GM20000 (cell line): Measurements from ENCODE around the gene SLC22A15.
"Not testable (repeated sequence)": the region's sequence is repeated elsewhere in the genome, so short reads cannot be mapped to it uniquely, and the experiment has no call there.

ENCODE experiments used
- DNase-seq: peaks from one replicate; pipeline ENCODE4 v3.0.0; 2012; ENCODE audit warnings: low spot score
- TF ChIP-seq, protein P1 (sequence below): IDR thresholded peaks from 2 replicates; pipeline ENCODE4 v1.5.1; 2012; ENCODE audit warnings: mild to moderate bottlenecking, control low read depth; ENCODE audit errors: extremely low read depth, missing control alignments

Gene SLC22A15

GRCh38 chr1:116036255-116036654, 59.9 kb downstream of the SLC22A15 start:
- TF ChIP-seq, protein P1, sequence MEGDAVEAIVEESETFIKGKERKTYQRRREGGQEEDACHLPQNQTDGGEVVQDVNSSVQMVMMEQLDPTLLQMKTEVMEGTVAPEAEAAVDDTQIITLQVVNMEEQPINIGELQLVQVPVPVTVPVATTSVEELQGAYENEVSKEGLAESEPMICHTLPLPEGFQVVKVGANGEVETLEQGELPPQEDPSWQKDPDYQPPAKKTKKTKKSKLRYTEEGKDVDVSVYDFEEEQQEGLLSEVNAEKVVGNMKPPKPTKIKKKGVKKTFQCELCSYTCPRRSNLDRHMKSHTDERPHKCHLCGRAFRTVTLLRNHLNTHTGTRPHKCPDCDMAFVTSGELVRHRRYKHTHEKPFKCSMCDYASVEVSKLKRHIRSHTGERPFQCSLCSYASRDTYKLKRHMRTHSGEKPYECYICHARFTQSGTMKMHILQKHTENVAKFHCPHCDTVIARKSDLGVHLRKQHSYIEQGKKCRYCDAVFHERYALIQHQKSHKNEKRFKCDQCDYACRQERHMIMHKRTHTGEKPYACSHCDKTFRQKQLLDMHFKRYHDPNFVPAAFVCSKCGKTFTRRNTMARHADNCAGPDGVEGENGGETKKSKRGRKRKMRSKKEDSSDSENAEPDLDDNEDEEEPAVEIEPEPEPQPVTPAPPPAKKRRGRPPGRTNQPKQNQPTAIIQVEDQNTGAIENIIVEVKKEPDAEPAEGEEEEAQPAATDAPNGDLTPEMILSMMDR, result no peak
- DNase-seq, result no peak

DNA sequence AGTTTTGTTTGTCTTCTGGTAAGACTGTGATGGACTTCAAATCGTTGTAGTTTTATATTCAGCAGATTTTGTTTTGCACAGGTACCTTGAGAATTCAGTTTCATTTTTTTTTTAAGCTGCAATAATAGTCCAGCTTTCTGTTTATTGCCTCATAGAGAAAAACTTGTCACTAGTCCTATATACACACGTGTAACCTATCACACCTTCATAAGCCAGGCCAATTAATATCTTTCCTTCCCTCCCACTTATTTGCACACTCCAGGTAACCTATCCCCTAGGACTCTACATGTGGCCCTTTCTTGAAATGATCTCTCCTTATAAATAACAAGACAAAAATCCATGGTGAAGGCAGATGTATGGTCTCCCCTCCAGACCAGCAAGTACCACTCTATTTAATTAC, 62.4 kb downstream of the SLC22A15 start:
- TF ChIP-seq, protein P1, result no peak
- DNase-seq, result no peak

- TF ChIP-seq, protein P1, result no peak
- no peak for DNase-seq
Observed at GRCh38 chr1:116044071-116044470, 67.8 kb downstream of the SLC22A15 start.

GRCh38 chr1:116046933-116047332, 70.6 kb downstream of the SLC22A15 start:
- DNase-seq, result not testable (repeated sequence)

DNA sequence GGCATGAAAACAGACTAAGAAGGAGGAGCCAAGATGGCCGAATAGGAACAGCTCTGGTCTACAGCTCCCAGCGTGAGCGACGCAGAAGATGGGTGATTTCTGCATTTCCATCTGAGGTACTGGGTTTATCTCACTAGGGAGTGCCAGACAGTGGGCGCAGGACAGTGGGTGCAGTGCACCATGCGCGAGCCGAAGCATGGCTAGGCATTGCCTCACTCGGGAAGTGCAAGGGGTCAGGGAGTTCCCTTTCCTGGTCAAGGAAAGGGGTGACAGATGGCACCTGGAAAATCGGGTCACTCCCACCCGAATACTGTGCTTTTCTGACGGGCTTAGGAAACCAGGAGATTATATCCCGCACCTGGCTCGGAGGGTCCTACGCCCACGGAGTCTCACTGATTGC, 75.6 kb downstream of the SLC22A15 start:
- DNase-seq, result not testable (repeated sequence)

DNA sequence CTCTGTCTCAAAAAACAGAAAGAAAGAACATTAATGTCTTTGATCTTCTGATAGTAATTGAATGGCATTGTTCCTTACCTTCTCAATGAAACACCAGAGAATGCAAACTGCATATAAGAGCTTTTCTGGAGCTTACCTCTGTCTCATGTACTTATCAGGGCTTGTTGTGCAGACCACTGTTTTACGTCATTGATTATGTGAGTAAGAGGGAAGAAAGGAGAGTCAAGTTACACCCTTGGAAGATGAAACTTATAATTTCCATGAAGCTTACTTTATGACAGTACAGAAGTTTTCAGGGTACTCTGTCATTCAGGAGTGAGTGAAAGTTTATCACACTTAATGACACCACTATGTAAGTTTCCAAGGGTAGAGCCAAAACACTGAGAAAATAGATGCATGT, 85.9 kb downstream of the SLC22A15 start:
- TF ChIP-seq, protein P1, result no peak
- no peak for DNase-seq

DNA sequence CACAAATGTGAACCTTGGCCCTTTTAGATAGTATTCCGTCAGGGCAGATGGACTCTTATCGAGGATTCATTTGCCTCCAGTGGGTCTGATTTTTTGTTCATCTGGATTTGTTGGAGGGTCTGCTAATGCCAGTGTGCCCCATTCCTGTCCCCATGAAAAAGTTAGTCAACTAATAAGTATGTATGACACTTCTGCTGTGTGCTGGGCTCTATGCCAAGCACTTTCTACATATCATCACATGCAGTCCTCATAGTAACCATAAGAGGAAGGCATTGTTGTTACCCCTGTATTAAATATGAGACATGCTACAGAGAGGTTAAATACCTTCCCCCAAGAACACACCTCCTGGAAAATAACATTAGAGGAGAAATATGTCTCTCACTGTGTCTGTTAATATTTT, 88.3 kb downstream of the SLC22A15 start:
- no peak for DNase-seq
- TF ChIP-seq, protein P1, result no peak

DNA sequence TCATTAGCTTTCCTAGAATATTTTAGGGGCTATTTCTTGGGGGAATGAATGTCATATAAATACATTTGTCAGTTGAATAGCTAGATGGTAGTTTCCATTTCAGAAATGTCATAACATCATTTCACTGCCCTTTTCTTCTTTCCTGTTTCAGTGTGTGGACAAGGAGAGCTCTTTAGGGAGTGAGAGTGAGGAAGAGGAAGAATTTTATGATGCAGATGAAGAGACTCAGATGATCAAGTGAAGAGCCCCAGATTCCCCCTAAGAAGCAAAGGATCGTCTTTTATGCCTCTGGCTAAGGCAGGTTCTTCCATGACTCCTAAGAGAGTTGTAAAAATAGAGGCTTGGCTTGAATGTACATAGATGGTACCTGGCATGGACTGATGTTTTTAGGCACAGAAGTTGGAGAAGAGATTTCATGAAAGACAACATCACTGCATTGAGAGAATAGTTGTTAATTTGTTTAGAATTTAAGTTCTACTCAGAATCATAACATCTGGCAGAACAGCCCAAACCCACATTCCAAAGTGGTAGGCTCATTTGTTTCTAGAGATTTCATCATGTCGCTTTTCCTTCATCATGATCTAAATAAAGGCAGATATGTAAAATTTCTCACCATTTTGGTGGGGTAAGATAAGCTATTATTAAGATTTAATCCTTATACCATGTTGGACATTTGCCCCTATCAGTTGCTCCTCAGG, 90.7 kb downstream of the SLC22A15 start:
- TF ChIP-seq, protein P1, result no peak
- DNase-seq, result no peak

GRCh38 chr1:116067566-116067890, 91.2 kb downstream of the SLC22A15 start:
- no peak for DNase-seq
- TF ChIP-seq, protein P1, result no peak
